TTC549 (cell line): ENCODE data around the gene SYT15.
"Not testable (repeated sequence)": the region's sequence is repeated elsewhere in the genome, so short reads cannot be mapped to it uniquely, and the experiment has no call there.

ENCODE experiments used
- FAIRE-seq: peaks from 2 replicates; lab custom pipeline; 2012; peaks lifted over from hg19 to GRCh38; lab: Jason Lieb, UNC

The SYT15 gene

DNA sequence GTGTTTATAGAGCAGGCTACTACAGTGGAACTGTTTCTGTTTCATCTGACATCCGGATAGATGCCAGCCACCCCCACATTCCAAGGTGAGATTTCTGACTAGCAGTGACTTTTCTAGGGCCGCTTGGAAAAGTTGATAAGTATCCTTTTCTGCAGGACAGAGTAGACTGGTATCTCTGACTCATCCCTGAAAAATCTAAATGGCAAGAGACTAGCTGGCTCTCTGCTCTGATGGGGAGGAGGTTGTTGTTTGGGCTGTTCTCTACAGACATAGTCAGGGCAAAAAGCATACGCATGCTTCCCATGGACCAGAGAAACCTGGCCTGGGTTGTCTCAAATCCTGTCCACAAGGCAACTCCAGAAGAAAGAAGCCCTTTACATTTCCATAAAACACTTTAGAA is 10.7 kb downstream of the SYT15 start:
- not testable (repeated sequence) for FAIRE-seq

- FAIRE-seq = not testable (repeated sequence)
Measured at GRCh38 chr10:46591053-46591452, 12.1 kb downstream of the SYT15 start.

DNA sequence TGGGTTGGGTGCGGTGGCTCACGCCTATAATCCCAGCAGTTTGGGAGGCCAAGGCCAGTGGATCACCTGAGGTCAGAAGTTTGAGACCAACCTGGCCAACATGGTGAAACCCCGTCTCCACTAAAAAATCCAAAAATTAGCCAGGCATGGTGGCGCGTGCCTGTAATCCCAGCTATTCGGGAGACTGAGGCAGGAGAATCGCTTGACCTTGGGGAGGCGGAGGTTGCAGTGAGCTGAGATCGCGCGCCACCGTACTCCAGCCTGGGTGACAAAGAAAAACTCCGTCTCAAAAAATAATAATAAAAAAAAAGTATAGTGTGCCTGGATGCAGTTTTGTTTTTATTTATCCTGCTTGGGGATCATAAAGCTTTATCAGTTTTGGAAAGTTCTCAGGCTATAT is 14.4 kb downstream of the SYT15 start:
- FAIRE-seq = not testable (repeated sequence)

GRCh38 chr10:46594453-46595063 is 15.6 kb downstream of the SYT15 start:
- not testable (repeated sequence) for FAIRE-seq

DNA sequence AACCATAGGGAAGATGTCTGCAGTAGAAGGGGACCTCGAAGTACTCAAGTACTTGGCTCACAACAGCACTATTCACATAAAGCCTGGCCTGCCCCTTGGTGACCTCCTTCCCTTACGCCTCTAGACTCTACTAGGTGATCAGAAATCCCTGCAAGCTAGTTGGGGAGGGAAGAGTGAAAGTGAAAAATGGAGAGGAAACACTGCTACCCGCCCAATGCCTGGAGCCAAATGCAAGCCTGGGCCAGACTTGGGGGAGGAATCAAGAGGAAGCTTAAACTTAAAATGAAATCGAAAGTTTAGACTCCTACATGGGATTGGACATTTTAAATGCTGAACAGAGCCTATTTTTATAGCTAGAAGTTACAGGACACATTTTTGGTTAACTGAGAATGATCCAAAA is 17.6 kb downstream of the SYT15 start:
- FAIRE-seq = not testable (repeated sequence)

GRCh38 chr10:46597616-46598246 is 18.8 kb downstream of the SYT15 start:
- FAIRE-seq = not testable (repeated sequence)

DNA sequence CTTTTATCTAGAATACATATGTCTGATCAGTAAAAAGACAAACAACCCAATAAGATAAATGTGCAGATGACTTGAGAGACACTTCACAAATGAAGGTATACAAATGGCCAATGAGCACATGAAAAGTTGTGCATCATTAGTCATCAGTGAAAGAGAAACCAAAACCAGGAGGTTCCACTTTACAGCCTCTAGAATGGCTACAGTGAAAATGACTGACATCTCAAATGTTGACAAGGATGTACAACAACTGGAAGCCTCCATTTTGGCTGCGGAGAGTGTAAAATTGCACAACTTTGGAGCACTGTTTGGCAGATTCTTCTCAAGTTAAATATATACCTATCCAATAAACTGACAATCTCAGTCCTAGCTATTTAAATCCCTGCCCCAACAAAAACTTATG is 21.6 kb downstream of the SYT15 start:
- FAIRE-seq = not testable (repeated sequence)

DNA sequence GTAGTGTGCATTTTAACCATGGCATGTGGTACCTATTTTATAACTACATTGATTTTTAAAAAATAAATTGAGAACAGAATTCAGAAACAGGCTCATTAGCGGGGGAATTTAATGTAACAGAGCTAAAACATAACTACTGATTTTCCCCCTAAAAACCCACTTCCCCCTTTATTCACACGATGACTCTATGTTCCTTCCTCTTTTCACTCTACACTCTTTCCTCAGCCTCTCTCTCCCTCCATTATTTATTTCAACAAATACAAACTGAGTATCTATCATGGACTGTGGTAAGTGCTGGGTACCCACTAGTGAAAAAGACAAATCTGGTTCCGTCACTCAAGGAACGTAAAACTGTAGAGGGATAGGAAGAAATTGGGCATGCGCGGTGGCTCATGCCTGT is 36.6 kb downstream of the SYT15 start:
- not testable (repeated sequence) for FAIRE-seq

DNA sequence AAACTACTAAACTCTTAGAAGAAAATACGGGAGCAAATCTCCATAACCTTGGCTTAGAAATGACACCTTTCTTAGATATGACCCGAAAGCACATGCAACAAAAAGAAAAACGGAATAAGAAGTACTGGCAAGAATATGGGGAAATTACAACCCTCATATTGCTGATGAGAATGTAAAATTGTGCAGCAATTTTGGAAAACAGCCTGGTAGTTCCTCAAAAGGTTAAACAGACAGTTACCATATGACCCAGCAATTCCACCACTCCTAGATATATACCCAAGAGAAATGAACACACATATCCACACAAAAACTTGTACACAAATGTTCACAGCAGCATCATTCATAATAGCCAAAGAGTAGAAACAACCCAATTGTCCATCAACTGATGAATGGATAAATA is 37.3 kb downstream of the SYT15 start:
- FAIRE-seq = not testable (repeated sequence)

GRCh38 chr10:46617134-46617533 is 38.2 kb downstream of the SYT15 start:
- FAIRE-seq = not testable (repeated sequence)

DNA sequence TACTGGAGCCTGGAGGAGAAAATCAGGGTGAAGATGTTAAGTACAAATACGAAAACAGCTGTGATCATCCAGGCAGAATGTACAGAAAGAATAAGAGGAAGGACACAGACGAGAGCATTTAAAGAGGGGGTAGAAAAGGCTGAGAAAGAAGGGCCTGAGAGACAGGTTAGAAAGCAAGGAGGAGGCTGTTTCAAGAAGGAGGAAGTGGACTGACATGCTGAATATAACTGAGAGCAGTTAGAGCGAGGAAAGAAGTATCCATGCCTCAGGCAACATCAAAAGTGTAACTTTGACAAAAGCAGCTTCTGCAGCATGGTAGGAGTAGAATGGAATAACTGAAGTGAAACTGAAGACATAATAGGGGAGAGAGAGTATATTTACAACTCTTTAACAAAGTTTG is 39.0 kb downstream of the SYT15 start:
- not testable (repeated sequence) for FAIRE-seq

DNA sequence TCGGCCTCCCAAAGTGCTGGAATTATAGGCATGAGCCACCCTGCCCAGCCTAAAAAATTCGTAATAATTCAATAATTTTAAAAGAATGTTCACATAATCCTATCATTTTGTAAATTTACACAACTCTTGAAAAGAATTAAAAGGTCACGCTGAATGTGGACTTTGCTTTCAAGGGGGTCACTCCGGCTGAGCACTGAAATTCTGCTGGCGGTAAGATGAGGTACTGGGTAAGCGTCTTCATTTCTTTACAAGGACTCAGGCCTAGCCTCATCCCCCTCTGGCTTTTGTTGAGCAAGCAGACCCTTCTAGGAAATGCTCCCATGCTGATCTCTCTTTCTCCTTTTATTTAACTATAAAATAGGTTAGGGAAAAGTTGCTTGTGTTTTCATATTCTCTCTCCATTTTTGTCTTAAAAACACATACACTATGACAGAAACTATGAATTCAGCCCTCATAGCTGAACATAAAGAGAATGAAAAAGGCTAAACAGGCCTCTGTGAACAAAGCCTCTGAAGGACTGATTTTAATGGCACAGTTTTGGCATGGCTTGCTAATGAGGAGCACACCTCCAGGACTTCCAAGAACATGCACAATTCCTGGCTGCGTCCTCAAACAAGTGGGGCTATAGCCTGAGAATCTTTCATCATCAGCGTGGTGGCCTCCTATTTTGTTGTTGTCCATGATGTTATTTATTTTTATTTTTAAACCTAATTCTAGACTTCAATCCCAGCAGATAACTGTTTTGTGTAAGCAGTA is 45.1 kb downstream of the SYT15 start:
- FAIRE-seq = not testable (repeated sequence)

GRCh38 chr10:46629805-46630204 is 50.9 kb downstream of the SYT15 start:
- FAIRE-seq = not testable (repeated sequence)

DNA sequence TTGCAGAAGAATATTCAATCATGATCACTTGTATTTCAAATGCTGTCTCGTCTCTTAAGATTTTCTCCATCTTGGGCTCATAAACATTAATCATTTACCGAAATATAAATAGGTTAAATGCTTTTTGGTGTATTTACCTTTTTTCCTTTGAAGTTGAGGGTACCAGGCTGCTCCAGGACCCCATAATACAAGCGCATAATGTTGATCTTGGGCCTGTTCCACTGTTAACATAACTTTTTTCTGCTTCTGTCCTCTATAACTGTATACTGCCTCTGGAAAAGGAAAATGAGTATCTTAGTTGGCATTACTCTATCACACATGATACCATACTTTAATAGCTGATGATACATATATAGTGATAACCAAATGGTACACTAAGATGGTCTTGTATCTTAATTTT is 51.9 kb downstream of the SYT15 start:
- not testable (repeated sequence) for FAIRE-seq

- FAIRE-seq = not testable (repeated sequence)
Measured at GRCh38 chr10:46631683-46632082, 52.8 kb downstream of the SYT15 start.

DNA sequence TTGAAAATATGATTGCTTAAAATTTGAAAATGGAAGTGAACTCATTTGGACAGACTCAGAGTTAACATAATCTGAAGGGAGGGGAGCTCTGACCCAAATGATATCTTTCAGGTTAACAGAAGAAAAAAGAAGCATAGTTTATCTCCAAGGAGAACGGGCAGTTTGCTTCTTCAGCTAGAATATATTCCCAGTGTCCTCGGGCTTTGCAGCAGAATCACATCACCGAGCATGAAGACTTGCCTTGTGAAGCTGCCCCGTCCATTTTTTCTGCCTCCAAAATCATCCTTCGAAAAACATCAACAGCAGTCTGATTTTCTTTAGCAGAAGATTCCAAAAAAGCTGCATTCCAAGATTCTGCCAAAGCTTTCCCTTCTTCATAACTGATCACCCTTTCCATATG is 55.8 kb downstream of the SYT15 start:
- not testable (repeated sequence) for FAIRE-seq

DNA sequence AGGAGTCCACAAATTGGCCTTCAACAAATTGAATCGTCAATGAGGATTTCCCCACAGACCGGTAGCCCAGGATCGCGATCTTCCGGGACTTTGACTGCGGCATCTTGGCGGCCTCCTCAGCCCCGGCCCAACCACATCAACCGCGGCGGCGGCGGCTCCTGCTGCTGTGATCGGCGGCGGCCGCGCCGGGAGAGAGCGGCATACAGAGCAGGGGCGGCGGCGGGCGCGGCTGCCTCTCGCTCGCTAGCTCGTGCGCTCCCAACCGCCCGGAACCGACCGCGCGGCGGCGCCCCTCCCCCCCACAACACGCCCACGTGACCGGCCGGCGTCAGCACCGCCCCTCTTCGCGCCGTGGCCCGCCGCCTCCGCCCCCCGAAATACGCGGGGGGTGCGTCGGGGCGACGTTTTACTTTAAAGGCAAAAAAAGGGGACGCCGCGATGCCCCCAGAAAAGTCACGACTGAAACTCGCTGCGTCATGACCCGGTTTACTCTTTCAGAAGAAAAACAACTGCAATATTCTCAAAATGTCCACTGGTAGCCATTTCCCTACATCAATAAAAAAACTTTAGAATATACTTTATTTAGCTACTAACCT is 56.5 kb downstream of the SYT15 start:
- not testable (repeated sequence) for FAIRE-seq

DNA sequence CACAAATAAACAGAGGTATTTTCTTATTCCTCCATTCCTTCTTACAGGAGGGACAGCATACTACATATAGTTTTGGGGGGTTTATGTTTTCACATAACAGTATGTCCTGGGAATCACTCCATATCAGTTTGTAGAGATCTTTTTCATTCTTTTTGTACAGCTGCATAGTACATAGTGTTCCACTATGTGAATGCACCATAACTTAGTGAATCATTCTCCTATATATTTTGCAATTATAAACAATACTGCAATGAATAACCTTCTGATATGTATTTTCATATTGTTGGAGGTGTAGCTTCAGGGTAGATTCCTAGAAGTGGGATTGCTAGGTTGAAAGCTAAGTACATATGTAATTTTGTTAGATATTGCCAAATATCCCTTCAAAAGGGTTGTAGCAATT is 61.1 kb downstream of the SYT15 start:
- not testable (repeated sequence) for FAIRE-seq
